ENCODE data around the gene BMPR1B.

GRCh38 chr4:94827481-94828110, 69.8 kb downstream of the BMPR1B start:
- TF ChIP-seq CTCF (tag by site-specific recombination; IDR thresholded peaks at IDR 0.05) = no peak
- TF ChIP-seq ZBTB7A (tag by site-specific recombination; IDR thresholded peaks at IDR 0.05; ENCODE audit: low read depth) = no peak
- TF ChIP-seq TCF7L2 (IDR thresholded peaks at IDR 0.05; ENCODE audit: borderline replicate concordance, low read depth, low read length) = no peak
- TF ChIP-seq ZNF791 (tag by site-specific recombination; IDR thresholded peaks at IDR 0.05) = no peak
- TF ChIP-seq SCRT2 (tag by site-specific recombination; IDR thresholded peaks at IDR 0.05) = no peak
- TF ChIP-seq ZNF645 (tag by site-specific recombination; IDR thresholded peaks at IDR 0.05) = no peak
- TF ChIP-seq ZBTB1 (tag by site-specific recombination; IDR thresholded peaks at IDR 0.05) = no peak
- no peak for TF ChIP-seq RBAK (tag by site-specific recombination; IDR thresholded peaks at IDR 0.05)
- no peak for TF ChIP-seq ZSCAN30 (tag by site-specific recombination; IDR thresholded peaks at IDR 0.05)
- no peak for TF ChIP-seq HOXA7 (CRISPR knock-in tag; IDR thresholded peaks at IDR 0.05; ENCODE audit: borderline replicate concordance)

All from HEK293 (cell line).